ENCODE measurements around the gene PPM1F.

The PPM1F gene

GRCh38 chr22:21971858-21972275, 19.2 kb upstream of the PPM1F start:
- CTCF ChIA-PET: interaction anchor here (0.7 to 4.9 kb wide), 14 partner anchors 9 to 257 kb away, joined by 3 to 67 read pairs (median 4); partner anchors contain the start of genes PPM1F and TOP3B
- POLR2A ChIA-PET: no interaction called here
- TF ChIP-seq CTCF (IDR thresholded peaks at IDR 0.05; ENCODE audit: insufficient read depth, low read length, missing control alignments): no peak
- H3K4me3 ChIP-seq (ENCODE audit: low read depth, low read length): no peak overlapping the region
- DNase-seq (ENCODE audit: low read depth, low spot score): no peak

- POLR2A ChIA-PET: no interaction called here
- no peak for DNase-seq (ENCODE audit: low read depth, low spot score)
- TF ChIP-seq CTCF (IDR thresholded peaks at IDR 0.05; ENCODE audit: insufficient read depth, low read length, missing control alignments): no peak
- H3K4me3 ChIP-seq (ENCODE audit: low read depth, low read length): no peak overlapping the region
- CTCF ChIA-PET: interaction anchor here (1.5 to 4.9 kb wide), 7 partner anchors 9 to 256 kb away, joined by 4 to 67 read pairs (median 10); partner anchors contain the start of genes PPM1F and TOP3B
Observed at GRCh38 chr22:21970800-21971617, 18.4 kb upstream of the PPM1F start.

- POLR2A ChIA-PET: interaction anchor here (0.6 kb wide), 1 partner anchor 264 kb away, joined by 3 read pairs; no protein-coding TSS in a partner anchor
- CTCF ChIA-PET: interaction anchor here (2.3 to 4.9 kb wide), 4 partner anchors 8 to 21 kb away, joined by 10 to 67 read pairs (median 35); partner anchors contain the start of genes PPM1F and TOP3B
- no peak for DNase-seq (ENCODE audit: low read depth, low spot score)
- no peak for TF ChIP-seq CTCF (IDR thresholded peaks at IDR 0.05; ENCODE audit: insufficient read depth, low read length, missing control alignments)
- no peak overlapping the region for H3K4me3 ChIP-seq (ENCODE audit: low read depth, low read length)
Observed at GRCh38 chr22:21970037-21970799, 17.6 kb upstream of the PPM1F start.

GRCh38 chr22:21968452-21969129, 15.9 kb upstream of the PPM1F start:
- no peak for TF ChIP-seq CTCF (IDR thresholded peaks at IDR 0.05; ENCODE audit: insufficient read depth, low read length, missing control alignments)
- DNase-seq (ENCODE audit: low read depth, low spot score): no peak
- H3K4me3 ChIP-seq (ENCODE audit: low read depth, low read length): no peak overlapping the region
- ChIA-PET CTCF (interaction anchor here (3.3 to 6.9 kb wide), 3 partner anchors 8 to 15 kb away, joined by 16 to 65 read pairs (median 39); partner anchors contain the start of gene PPM1F), POLR2A (no interaction called here)

- ChIA-PET CTCF (interaction anchor here (1.4 to 6.9 kb wide), 3 partner anchors 8 to 15 kb away, joined by 5 to 65 read pairs (median 16); partner anchors contain the start of genes PPM1F and TOP3B), POLR2A (no interaction called here)
- DNase-seq (ENCODE audit: low read depth, low spot score): no peak
- no peak for TF ChIP-seq CTCF (IDR thresholded peaks at IDR 0.05; ENCODE audit: insufficient read depth, low read length, missing control alignments)
- H3K4me3 ChIP-seq (ENCODE audit: low read depth, low read length): no peak overlapping the region
Observed at GRCh38 chr22:21967693-21968271, 15.1 kb upstream of the PPM1F start.
